Stimulated activated CD4-positive, alpha-beta T cell treated with anti-CD3 and anti-CD28 coated beads, Interleukin-1b, Interleukin-23, amount 100 ng/mL, for 48 hours (primary cell): ENCODE results near the gene LGI4.

Experiments
- DNase-seq: peaks from one replicate; pipeline ENCODE4 v3.0.0-alpha.2; 2020

Gene LGI4

GRCh38 chr19:35084509-35084762 is 50.4 kb downstream of the LGI4 start:
- DNase-seq, result no peak

DNA sequence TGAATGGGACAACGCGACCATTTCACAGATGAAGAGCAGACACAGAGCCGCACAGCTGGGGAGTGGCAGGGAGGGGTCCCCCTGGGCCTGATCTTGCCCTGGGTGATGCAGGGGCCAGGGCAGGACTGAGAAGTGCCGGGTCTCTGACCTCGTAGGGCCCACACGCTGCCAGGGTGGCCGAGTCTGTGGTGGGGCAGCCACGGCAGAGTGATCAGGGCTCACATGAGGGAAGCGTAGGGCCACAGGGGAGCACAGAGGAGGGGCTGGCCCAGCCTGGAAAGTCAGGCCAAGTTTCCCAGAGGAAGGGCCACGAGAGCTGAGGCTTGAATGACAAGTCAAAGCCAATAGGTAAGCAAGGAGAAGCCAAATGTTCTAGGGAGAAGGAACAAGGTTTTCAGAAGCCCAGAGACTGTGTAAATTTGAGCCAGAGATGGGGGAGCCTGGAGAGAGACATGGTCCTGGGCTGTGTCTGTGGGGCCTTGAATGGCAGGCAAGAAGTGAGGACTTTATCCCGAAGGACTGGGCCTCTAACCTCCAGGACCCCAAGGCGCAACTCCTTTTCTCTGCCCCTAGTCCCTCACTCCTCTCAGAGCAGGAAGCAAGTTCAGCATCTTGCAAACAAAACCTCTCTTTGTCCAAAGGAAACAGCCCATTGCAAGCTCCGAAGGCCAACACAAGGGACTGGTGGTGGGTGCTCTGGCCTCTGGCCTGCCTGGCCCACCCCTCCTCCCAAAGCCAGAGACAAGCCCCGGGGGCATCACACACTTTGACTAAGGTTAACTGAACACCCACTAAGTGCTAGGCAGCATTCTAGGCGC is 51.0 kb downstream of the LGI4 start:
- no peak for DNase-seq

GRCh38 chr19:35081201-35081600 is 53.7 kb downstream of the LGI4 start:
- no peak for DNase-seq

DNA sequence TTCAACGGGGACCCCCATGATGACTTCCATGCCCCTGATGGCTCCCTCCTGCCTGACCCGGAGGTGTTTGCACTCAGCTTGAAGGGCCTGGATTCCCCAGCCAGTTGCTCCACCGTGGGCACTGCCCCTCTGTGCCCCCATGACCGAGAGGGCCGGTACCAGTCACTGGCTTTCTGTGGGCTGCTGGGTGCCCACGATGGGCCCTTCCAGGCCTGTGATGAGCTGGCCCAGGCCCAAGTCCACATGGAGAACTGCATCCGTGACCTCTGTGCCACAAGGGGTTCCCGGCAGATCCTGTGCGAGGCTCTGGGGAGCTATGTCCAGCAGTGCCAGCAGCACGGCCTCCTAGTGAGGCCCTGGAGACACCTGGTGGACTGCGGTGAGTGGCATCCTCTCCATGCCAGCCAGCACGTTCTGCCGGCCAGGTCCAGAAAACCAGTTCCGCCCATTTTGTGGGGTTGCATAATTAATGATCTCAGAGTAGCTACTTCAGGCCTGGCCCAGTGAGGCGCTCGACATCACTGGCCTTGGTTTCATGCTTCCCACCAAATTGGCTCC is 54.2 kb downstream of the LGI4 start:
- DNase-seq, result no peak

DNA sequence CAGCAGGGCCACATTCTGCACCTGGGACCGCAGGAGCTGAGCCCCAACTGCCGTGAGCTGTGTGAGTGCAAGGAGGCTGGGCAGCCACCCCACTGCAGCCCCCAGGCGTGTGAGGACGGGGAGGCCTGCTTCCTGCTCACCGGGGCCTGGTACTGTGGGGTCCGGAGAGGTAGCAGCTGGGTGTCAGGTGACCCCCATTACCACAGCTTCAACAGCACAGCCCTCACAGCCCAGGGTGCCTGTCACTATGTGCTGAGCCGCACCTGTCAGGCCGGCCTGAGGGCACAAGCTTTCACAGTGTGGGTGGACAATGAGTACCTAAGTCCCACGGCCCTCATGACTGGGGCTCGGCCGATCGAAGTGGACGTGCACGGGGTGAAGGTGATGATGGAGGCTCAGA is 55.0 kb downstream of the LGI4 start:
- DNase-seq, result no peak

DNA sequence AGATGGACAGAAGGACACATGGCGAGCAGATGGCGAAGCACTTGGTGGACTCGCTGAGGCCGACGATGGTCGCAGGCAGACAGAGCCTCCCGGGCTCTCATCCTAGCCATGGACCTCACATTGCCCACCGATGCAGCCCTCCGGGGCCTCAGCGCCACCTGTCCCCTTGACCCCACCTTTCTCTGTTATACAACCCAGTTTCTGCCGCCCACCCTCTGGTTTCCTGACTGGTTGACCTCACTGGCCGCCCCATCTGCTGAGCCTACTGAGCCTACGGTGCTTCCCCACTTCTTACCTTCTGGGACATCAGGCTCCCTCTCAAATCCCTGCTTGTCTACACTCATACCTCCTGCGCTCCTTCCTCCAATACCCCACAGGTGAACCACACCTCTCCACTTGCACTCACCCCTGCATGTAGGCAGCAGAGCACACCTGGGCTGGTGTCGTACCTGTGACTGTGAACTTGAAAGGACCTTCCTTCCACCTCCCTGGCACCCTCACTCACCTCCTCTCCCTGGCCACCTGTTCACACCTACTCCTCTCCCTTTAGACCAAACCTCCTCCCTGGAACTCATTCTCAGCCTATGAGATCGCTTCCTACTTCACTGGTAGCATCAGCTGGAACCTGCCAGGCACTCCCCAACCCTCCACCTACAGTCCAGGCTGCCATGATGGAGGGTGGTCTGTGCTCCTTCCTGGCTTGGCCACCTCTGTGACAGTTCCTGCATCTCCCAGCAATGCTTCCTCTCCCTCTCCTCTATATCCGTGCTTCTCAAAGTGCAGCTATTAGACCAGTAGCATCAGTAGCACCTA is 57.2 kb downstream of the LGI4 start:
- DNase-seq, result no peak

DNA sequence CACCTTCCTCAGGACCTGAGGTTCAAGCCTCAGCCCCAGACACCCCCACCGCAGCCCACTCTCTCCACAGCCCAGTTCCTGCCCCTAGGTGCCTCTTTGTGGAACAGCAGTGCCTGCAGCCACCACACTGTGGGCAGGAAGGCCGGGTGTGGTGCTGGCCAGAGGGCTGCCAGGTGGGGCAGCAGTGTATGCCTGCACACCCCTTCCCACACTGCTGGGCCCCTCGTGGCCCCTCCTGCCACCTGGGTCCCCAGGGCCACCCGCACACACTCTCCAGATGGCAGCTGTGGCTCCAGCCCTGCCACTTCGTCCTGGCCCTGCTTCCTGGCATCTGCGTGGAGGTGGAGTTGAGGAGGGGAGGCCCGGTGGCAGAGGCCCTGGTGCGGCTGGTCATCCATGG is 58.2 kb downstream of the LGI4 start:
- DNase-seq, result no peak

DNA sequence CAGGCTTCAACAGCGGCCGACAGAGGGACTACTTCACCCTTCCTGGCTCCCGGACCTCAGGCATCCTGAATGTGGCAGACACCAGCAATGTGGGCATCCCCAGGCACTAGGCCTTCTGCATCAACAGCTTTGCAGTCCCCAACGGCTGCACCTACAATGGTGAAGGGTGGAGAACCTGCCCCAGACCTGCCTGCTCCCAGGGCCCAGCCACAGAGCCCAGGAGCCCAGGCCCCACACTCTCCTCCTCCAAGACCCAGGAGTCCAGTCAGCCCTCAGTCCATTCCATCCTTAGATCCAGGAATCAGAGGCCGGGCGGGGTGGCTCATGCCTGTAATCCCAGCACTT is 58.9 kb downstream of the LGI4 start:
- DNase-seq, result no peak

GRCh38 chr19:35075202-35076025 is 59.4 kb downstream of the LGI4 start:
- DNase-seq, result no peak
